Esophagus squamous epithelium (tissue), 4 donors: ENCODE data around the gene NDUFB2.

Experiments
- POLR2A ChIP-seq, 4 donors: fragments of 450-650 bp; IDR thresholded peaks; one replicate each; pipeline ENCODE4 v1.6.1; 2017; ENCODE audit warnings: antibody characterized with exemption in 4 of 4, mild to moderate bottlenecking in 4 of 4, moderate library complexity in 3 of 4
- TF ChIP-seq, protein P1 (sequence below), 6 experiments: fragments of 450-650 bp in 4 of 6; fragments of 200-600 bp in 2 of 6; sonication (generic) in 2 of 6; IDR thresholded peaks; one replicate each; pipeline ENCODE4 v1.5.1; 2016 to 2019; ENCODE audit warnings: antibody characterized with exemption in 6 of 6, mild to moderate bottlenecking in 4 of 6, moderate library complexity in 4 of 6

DNA sequence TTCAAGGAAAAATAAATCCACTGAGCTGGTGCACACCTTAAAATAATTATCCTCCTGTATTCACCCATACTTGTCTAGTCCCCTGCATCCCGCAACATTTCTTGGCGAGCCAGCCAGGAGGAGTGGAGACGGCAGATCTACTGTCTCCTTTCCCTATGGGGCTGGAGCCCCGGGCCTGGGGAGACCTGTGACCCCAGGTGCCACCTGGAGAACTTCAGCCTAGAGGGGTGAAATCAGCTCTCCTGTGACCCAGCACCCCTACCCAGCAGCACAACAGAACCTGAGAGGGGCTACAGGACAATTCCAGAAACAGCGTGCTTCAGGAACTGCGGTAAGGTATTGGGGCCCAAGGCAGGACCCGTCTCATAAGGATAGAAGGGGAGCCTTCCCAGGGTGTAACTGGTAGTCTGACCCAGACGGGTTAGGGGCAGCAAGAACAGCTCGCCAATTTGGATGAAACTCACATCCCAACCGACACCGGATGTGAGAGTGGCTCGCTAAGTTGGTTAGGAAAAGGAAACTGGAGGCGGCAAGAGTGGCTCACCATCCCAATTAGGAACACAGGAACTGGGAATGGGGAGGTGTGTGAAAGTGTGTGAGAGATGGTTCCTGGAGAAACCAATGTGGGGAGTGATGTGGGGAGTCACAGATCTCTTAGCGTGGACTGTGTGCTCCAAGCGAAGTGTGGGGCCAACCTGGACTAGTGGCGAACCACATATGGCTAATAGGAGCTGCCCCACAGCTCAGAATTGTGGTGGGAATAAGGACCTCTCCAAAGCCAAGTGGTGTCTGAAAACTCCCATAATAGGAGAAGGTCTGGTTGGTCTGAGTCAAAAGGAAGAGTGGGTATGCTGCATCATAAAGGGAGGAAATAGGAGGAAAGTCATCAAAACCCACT, 40.7 kb upstream of the NDUFB2 start:
- TF ChIP-seq POLR2A (IDR thresholded peaks at IDR 0.05), result no peak
- TF ChIP-seq, protein P1, sequence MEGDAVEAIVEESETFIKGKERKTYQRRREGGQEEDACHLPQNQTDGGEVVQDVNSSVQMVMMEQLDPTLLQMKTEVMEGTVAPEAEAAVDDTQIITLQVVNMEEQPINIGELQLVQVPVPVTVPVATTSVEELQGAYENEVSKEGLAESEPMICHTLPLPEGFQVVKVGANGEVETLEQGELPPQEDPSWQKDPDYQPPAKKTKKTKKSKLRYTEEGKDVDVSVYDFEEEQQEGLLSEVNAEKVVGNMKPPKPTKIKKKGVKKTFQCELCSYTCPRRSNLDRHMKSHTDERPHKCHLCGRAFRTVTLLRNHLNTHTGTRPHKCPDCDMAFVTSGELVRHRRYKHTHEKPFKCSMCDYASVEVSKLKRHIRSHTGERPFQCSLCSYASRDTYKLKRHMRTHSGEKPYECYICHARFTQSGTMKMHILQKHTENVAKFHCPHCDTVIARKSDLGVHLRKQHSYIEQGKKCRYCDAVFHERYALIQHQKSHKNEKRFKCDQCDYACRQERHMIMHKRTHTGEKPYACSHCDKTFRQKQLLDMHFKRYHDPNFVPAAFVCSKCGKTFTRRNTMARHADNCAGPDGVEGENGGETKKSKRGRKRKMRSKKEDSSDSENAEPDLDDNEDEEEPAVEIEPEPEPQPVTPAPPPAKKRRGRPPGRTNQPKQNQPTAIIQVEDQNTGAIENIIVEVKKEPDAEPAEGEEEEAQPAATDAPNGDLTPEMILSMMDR (IDR thresholded peaks at IDR 0.05), result no peak
